Iris pigment epithelial cell (primary cell): ENCODE data around the gene C9orf43.
A peak's percentile ranks its signal among the peaks of the same experiment; 100 is the strongest.
"Not testable (repeated sequence)": the region's sequence is repeated elsewhere in the genome, so short reads cannot be mapped to it uniquely, and the experiment has no call there.

Source experiments
- DNase-seq: peaks from one replicate; pipeline ENCODE4 v3.0.0-alpha.2; 2011; ENCODE audit warnings: low read depth

C9orf43 gene

GRCh38 chr9:113410207-113410864 is at the start of gene C9orf43, which contains the start of gene POLE3:
C9orf43 (plus strand) TSS chr9:113410747; CDS start chr9:113413494, 2,747 bp downstream.
POLE3 (minus strand) TSS chr9:113410675; CDS start chr9:113410293, 382 bp downstream.
- DNase-seq: peak; percentile 97

GRCh38 chr9:113361304-113362018 is 49.1 kb upstream of the C9orf43 start:
- DNase-seq: peak; percentile 61

GRCh38 chr9:113363336-113363735 is 47.2 kb upstream of the C9orf43 start:
- no peak for DNase-seq

- DNase-seq: no peak
Observed at GRCh38 chr9:113364951-113365350, 45.6 kb upstream of the C9orf43 start.

- DNase-seq: not testable (repeated sequence)
Observed at GRCh38 chr9:113365652-113366051, 44.9 kb upstream of the C9orf43 start.

GRCh38 chr9:113368348-113368981 is 42.1 kb upstream of the C9orf43 start:
- DNase-seq: no peak

GRCh38 chr9:113368982-113369854 is 41.3 kb upstream of the C9orf43 start:
- no peak for DNase-seq

GRCh38 chr9:113369855-113370140 is 40.7 kb upstream of the C9orf43 start:
- no peak for DNase-seq

GRCh38 chr9:113370806-113371325 is 39.7 kb upstream of the C9orf43 start:
- no peak for DNase-seq

- DNase-seq: no peak
Observed at GRCh38 chr9:113372059-113372458, 38.5 kb upstream of the C9orf43 start.

GRCh38 chr9:113373256-113373655 is 37.3 kb upstream of the C9orf43 start:
- DNase-seq: no peak

- no peak for DNase-seq
Observed at GRCh38 chr9:113373676-113374392, 36.7 kb upstream of the C9orf43 start.

- peak; percentile 57 for DNase-seq
Observed at GRCh38 chr9:113375057-113376023, 35.2 kb upstream of the C9orf43 start.

GRCh38 chr9:113376634-113377567 is 33.6 kb upstream of the C9orf43 start, which contains the start of gene HDHD3:
HDHD3 (minus strand) TSS chr9:113376986; CDS start chr9:113374354, 2,632 bp downstream.
- DNase-seq: peak; percentile 73

- not testable (repeated sequence) for DNase-seq
Observed at GRCh38 chr9:113379094-113379828, 31.3 kb upstream of the C9orf43 start.

- DNase-seq: not testable (repeated sequence)
Observed at GRCh38 chr9:113379829-113380210, 30.7 kb upstream of the C9orf43 start.

- no peak for DNase-seq
Observed at GRCh38 chr9:113380869-113381378, 29.6 kb upstream of the C9orf43 start.

GRCh38 chr9:113381441-113381840 is 29.1 kb upstream of the C9orf43 start:
- DNase-seq: not testable (repeated sequence)
